Kidney epithelial cell (primary cell): ENCODE data around the gene BRAT1. TPM values are rescaled to one million over a fixed set of nuclear protein-coding genes. Genes with fewer than 3 reads are reported as not detected.
"Not testable (repeated sequence)": the region's sequence is repeated elsewhere in the genome, so short reads cannot be mapped to it uniquely, and the experiment has no call there.

ENCODE experiments used
- DNase-seq: peaks from one replicate; pipeline ENCODE4 v3.0.0-alpha.2; 2010; ENCODE audit warnings: low read depth
- H3K27me3 ChIP-seq: 2 replicates; pipeline ENCODE4 v1.6.0; 2011; ENCODE audit warnings: low read length; ENCODE audit not compliant: control insufficient read depth, insufficient read depth
- H3K36me3 ChIP-seq: 2 replicates; pipeline ENCODE4 v1.5.1; 2011; ENCODE audit warnings: low read length; ENCODE audit not compliant: control insufficient read depth, insufficient read depth
- H3K4me3 ChIP-seq: 2 replicates; pipeline ENCODE4 v1.5.1; 2011; ENCODE audit warnings: low read depth, mild to moderate bottlenecking, control low read depth, low read length
- total RNA-seq: library from RNA; depleted of rRNA; stranded (reverse); fragments of >200 nt; gene quantifications from 2 replicates; pipeline ENCODE4 v1.2.3, GENCODE V29; 2015
- TF ChIP-seq, protein P1 (sequence below): IDR thresholded peaks from 2 replicates; pipeline ENCODE4 v1.5.1; 2011; ENCODE audit warnings: mild to moderate bottlenecking, moderate library complexity, low read length, control low read depth, inconsistent platforms; ENCODE audit not compliant: insufficient read depth, poor library complexity, severe bottlenecking

Gene BRAT1
- total RNA-seq, 1 donor from 2014 or later = 40.1 TPM

- no peaks in the 10 kb centered on the region for H3K27me3 ChIP-seq
- no peak overlapping the region for H3K4me3 ChIP-seq
- TF ChIP-seq, protein P1, sequence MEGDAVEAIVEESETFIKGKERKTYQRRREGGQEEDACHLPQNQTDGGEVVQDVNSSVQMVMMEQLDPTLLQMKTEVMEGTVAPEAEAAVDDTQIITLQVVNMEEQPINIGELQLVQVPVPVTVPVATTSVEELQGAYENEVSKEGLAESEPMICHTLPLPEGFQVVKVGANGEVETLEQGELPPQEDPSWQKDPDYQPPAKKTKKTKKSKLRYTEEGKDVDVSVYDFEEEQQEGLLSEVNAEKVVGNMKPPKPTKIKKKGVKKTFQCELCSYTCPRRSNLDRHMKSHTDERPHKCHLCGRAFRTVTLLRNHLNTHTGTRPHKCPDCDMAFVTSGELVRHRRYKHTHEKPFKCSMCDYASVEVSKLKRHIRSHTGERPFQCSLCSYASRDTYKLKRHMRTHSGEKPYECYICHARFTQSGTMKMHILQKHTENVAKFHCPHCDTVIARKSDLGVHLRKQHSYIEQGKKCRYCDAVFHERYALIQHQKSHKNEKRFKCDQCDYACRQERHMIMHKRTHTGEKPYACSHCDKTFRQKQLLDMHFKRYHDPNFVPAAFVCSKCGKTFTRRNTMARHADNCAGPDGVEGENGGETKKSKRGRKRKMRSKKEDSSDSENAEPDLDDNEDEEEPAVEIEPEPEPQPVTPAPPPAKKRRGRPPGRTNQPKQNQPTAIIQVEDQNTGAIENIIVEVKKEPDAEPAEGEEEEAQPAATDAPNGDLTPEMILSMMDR = no peak
- DNase-seq = no peak
- H3K36me3 ChIP-seq = peaks cover 3% of the 10 kb centered on the region
Measured at GRCh38 chr7:2594599-2594998, 39.3 kb upstream of the BRAT1 start.

DNA sequence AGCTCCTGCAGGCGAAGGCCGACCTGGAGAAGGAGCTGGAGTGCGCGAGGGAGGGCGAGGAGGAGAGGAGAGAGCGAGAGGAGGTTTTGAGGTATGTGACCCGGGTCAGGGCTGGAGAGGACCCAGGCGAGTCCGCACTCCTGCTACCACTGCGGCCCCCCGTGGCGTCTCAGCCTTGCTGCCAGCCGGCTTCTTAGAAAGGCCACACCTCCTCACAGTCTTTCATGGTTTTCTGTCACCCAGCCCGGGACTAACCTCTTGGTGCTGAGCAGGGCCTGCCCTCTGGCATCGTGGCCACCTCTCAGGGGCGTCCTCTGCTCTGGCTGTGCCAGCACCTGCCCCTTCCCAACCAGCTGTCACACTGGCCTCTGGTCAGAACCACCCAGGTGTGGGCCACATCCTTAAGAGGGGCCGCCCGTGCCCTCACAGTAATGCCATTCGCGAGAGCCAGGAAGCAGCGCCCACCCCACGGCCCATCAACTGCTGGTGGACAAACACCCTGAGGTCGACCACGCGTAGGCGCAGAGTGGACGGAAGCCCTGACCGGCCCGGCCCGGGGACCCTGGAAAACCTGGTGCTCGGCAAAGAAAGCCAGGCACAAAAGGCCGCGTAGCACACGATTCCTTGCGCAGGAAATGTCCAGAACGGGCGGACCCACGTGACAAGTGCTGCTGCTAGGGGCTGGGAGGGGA, 37.9 kb upstream of the BRAT1 start:
- H3K4me3 ChIP-seq = no peak overlapping the region
- no peak for DNase-seq
- TF ChIP-seq, protein P1 = no peak
- no peaks in the 10 kb centered on the region for H3K27me3 ChIP-seq
- H3K36me3 ChIP-seq = peaks cover 3% of the 10 kb centered on the region

DNA sequence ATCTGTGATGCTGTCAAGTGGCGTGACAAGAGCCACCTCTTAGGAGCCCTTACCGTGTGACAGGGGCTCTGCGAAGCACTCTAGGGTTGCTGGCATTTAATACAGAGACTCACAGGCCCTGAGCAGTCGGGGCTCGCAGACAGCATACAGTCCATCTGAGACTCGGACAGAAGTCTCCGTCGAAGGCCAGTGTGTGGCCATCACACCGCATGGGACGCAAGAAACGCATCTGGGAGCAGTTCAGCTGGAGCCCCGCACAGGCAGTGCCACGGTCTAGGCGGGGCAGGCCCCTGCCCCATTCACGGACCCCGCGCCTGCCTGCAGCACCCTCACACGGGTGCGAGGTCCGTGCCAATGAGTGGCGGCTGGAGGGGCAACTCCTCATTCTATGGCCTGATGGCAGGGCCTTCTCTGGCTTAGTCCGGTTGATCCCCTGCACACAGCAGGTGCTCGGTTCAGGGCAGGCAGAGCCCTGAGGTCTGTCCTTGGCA, 37.1 kb upstream of the BRAT1 start:
- TF ChIP-seq, protein P1 = no peak
- H3K36me3 ChIP-seq = peaks cover 3% of the 10 kb centered on the region
- no peaks in the 10 kb centered on the region for H3K27me3 ChIP-seq

DNA sequence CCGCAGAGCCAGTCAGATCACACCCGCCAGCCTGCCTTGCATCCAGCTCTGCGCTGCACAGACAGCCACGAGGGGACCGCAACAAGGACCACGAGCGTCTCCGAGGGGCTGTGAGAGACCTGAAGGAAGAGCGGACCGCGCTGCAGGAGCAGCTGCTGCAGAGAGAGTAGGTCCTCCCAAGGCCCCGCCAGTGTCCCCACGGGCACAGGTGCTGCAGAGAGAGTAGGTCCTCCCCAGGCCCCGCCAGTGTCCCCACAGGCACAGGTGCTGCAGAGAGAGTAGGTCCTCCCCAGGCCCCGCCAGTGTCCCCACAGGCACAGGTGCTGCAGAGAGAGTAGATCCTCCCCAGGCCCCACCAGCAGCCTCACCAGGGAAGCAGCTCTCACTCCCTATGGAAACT, 34.6 kb upstream of the BRAT1 start:
- not testable (repeated sequence) for H3K36me3 ChIP-seq, H3K4me3 ChIP-seq, DNase-seq, H3K27me3 ChIP-seq

More for the DNA sequence above, 37.1 kb upstream of the BRAT1 start:
- no peak for DNase-seq
- no peak overlapping the region for H3K4me3 ChIP-seq

DNA sequence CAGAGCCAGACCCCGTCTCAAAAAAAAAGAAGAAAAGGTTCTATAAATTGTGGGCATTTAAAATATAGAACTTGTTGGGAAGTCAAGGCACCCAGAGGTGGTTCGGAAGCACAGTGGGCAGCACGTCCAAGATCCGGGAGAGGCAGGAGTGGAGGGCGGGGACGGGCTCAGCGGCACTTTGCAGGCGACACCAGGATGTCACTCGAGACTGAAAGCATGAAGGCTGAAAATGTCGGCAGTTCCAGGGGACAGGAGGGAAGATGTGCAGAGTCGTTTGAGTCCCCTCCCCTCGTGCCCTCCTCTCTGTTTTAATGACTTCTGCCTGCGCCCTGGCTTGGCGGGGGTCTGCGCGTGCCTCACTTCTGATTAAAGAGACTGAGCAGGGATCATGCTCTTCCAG, 34.0 kb upstream of the BRAT1 start:
- TF ChIP-seq, protein P1 = no peak
- Histone ChIP-seq H3K36me3 (no peaks in the 10 kb centered on the region), H3K4me3 (no peak overlapping the region), H3K27me3 (no peaks in the 10 kb centered on the region)
- DNase-seq = no peak

- TF ChIP-seq, protein P1 = no peak
- H3K4me3 ChIP-seq = no peak overlapping the region
- no peaks in the 10 kb centered on the region for H3K27me3 ChIP-seq
- no peaks in the 10 kb centered on the region for H3K36me3 ChIP-seq
- DNase-seq = no peak
Measured at GRCh38 chr7:2587778-2588177, 32.5 kb upstream of the BRAT1 start.
